ENCODE data around the gene CCDC174.

DNA sequence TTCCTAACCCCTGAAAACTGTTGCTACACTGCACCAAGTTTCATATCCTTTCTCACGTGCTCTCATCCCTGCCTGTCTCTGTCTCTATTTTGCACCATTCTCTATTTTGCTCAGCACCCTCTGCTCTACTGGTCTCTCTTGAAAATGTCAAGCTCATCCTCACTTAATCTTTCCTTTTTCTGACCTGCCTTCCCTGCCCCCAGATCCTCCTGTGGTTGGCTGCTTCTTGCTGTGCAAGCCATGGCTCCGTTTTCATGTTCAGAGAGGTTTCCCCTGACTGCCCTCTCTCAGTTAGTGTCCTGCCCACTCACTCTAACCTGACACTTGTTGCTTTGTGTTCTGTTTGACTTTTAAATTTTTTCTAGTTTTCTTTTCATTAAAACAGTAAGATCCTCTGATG, 6.0 kb downstream of the CCDC174 start:
- TF ChIP-seq ESRRA (CRISPR knock-in tag; IDR thresholded peaks at IDR 0.05; ENCODE audit: borderline replicate concordance), result no peak
- TF ChIP-seq, protein P1, sequence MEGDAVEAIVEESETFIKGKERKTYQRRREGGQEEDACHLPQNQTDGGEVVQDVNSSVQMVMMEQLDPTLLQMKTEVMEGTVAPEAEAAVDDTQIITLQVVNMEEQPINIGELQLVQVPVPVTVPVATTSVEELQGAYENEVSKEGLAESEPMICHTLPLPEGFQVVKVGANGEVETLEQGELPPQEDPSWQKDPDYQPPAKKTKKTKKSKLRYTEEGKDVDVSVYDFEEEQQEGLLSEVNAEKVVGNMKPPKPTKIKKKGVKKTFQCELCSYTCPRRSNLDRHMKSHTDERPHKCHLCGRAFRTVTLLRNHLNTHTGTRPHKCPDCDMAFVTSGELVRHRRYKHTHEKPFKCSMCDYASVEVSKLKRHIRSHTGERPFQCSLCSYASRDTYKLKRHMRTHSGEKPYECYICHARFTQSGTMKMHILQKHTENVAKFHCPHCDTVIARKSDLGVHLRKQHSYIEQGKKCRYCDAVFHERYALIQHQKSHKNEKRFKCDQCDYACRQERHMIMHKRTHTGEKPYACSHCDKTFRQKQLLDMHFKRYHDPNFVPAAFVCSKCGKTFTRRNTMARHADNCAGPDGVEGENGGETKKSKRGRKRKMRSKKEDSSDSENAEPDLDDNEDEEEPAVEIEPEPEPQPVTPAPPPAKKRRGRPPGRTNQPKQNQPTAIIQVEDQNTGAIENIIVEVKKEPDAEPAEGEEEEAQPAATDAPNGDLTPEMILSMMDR (IDR thresholded peaks at IDR 0.05), result no peak
- TF ChIP-seq, protein P2, sequence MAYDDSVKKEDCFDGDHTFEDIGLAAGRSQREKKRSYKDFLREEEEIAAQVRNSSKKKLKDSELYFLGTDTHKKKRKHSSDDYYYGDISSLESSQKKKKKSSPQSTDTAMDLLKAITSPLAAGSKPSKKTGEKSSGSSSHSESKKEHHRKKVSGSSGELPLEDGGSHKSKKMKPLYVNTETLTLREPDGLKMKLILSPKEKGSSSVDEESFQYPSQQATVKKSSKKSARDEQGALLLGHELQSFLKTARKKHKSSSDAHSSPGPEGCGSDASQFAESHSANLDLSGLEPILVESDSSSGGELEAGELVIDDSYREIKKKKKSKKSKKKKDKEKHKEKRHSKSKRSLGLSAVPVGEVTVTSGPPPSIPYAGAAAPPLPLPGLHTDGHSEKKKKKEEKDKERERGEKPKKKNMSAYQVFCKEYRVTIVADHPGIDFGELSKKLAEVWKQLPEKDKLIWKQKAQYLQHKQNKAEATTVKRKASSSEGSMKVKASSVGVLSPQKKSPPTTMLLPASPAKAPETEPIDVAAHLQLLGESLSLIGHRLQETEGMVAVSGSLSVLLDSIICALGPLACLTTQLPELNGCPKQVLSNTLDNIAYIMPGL (CRISPR knock-in tag; IDR thresholded peaks at IDR 0.05), result no peak
